CD4-positive, alpha-beta T cell treated with Interleukin-17A for 1 hour (primary cell): Measurements from ENCODE around the gene PTK6.
"Not testable (repeated sequence)": the region's sequence is repeated elsewhere in the genome, so short reads cannot be mapped to it uniquely, and the experiment has no call there.

Experiments used
- DNase-seq: peaks from one replicate; pipeline ENCODE4 v3.0.0-alpha.2; 2020

Gene PTK6

DNA sequence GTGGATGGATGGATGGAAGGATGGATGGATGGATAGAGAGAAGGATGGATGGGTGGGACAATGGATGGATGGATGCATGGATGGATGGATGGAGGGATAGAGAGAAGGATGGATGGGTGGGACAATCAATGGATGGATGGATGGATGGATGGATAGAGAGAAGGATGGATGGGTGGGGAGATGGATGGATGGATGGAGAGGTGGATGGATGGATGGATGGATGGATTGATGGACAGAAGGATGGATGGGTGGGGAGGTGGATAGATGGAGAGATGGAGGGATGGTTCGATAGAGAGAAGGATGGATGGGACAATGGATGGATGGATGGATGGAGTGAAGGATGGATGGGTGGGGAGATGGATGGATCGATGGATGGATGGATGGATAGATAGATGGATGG, 44.7 kb downstream of the PTK6 start:
- DNase-seq, result no peak

- DNase-seq, result no peak
These were observed 45.4 kb downstream of the PTK6 start for GRCh38 chr20:63491635-63492230.

GRCh38 chr20:63491078-63491477, 46.1 kb downstream of the PTK6 start:
- no peak for DNase-seq

GRCh38 chr20:63490416-63490815, 46.8 kb downstream of the PTK6 start:
- no peak for DNase-seq

DNA sequence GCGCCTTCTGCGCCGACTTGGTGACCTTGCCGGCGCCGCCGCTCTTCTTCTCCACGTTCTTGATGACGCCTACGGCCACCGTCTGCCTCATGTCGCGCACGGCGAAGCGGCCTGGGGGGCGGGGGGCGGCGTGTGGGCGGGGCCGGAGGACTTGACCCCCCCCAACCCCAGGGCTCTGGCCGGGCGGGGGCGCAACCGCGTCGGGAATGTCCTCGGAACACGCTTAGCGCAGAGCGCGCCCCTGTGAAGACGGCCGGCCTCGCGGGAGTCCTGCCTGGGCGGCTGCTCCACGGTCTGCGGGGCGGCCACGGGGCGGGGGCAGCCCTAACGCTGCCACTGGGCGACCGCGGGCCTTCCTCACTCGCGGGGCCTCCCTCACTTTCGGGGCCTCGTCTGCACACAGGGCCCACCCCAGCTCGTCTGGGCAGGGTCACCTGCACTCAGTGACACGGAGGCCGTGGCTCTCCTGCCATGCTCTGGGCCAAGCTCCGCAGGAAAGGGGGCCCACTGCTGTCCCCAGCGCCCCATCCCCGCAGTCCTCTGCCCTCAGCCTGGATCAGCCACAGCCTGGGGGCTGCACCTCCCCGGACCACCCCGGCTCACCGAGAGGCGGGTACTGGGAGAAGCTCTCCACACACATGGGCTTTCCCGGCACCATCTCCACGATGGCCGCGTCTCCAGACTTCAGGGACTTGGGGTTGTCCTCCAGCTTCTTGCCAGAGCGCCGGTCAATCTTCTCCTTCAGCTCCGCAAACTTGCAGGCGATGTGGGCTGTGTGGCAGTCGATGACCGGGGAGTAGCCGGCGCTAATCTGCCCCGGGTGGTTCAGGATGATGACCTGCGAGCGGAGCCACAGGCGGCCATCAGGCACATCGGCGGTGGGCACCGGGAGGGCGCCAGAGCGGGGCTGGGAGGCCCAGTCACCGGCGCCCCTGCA, 48.6 kb downstream of the PTK6 start:
- DNase-seq, result no peak

DNA sequence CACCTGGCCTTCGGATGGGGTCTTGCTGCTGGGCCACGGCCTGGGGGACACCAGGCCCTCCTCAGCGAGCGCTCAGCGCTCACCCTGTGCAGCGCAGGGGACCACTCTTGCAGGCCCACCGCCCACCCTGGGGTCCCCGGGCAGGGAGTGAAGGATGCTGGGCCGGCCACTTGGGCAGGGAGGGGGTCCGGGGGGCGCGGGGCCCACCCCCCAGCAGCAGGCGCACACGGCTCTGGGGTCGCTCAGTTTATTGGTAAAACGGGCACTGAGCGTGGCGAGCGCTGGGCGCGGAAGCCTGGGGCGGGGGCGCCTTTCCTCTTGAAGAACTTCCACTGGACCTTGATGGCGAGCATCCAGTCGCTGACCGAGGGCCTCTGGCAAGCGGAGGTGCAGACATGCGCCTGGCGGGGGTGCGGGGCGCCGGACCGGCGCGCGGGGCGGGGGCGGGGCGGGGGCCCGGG, 49.4 kb downstream of the PTK6 start:
- DNase-seq, result no peak

GRCh38 chr20:63487116-63487764, 49.9 kb downstream of the PTK6 start:
- DNase-seq, result no peak

GRCh38 chr20:63486300-63486855, 50.8 kb downstream of the PTK6 start:
- no peak for DNase-seq

GRCh38 chr20:63484651-63485403, 52.3 kb downstream of the PTK6 start:
- DNase-seq, result no peak

DNA sequence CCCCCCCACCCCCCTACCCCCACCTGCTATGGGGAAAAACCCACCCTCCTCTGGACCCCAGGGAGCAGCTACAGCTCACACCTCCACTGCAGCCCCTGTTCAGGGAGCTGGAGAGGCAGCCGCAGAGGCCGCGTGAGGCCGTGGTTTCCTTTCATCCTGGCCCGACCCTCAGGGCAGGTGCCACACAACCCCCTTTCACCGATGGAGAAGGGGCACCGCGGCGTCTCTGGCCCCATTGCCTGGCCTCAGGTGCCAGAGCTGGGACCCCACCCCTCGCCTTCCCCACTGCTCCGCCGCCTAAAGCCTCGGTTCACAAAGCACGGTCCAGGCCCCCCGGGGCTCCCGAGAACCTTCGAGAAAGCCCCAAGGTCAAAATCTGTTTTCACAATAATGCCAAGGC, 52.9 kb downstream of the PTK6 start:
- no peak for DNase-seq

DNA sequence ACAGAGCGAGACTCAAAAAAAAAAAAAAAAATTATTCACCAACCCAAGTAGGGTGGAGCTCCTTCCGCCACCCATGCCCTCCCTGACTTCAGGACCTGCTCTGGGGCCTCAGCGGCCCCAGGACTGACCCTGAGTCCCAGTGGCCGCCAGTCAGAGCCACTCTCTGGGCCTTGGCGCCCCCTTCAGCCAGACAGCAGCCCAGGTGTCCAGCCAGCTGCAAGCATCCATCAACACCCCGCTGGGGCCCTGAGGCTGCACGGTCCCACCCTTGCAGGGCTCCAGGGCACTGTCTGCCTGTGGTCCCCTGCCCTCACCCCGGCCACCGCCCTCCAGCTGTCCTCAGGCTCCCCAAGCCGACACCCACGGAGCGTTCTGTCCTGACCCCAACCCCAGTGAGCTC, 53.3 kb downstream of the PTK6 start:
- DNase-seq, result no peak

DNA sequence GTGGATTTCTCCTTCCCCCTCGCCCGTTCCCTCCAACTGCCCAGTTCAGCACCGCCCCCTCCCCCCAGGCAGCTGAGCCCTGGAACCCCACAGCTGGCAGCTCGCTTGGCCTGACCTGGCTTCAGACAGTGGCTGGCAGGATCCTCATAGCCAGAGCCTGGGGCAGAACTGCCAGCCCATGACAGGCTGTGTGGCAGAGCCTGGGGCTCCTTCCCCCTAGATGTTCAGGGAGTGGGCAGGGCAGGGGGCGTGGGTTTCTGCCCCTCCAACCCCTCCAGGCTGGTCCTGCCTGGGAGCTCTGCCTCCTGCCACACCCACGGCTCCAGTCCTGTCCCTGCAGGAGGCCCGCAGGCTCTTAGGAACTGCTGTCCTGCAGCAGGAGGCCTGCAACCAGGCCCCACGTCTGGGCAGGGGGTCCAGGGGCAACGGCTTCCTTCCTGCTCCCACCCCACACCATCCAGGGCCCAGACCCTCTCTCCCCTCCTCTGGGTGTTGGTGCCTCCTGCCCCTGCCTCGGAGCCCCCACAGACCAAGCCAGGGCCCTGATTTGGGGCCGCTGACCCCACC, 55.1 kb downstream of the PTK6 start:
- no peak for DNase-seq

DNA sequence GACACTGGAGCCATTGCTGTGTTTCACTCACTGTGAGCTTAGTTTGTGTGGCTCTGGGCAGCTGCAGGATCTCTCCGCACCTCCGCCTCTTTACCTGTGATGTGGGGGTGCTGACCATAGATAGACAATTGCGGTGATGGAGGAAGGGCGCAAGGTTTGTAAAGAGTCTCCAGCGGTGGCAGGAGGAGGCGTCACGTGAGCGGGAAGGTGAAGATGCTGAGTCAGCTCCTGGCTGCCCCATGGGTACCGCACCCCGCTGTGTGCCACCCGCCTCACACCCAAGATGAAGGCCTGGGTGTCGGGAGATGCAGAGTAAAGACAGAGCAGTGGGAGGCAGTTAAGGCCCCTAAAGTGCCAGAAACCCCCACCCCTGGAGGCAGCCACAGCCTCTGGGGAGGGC, 55.7 kb downstream of the PTK6 start:
- DNase-seq, result no peak

GRCh38 chr20:63479695-63480419, 57.3 kb downstream of the PTK6 start:
- DNase-seq, result not testable (repeated sequence)

GRCh38 chr20:63478346-63479302, 58.6 kb downstream of the PTK6 start:
- no peak for DNase-seq
